ENCODE measurements around the gene TNFRSF13B.

TNFRSF13B gene

GRCh38 chr17:16935241-16935663, 36.7 kb downstream of the TNFRSF13B start:
- DNase-seq, result no peak

- DNase-seq, result no peak
Observed at GRCh38 chr17:16934836-16935235, 37.1 kb downstream of the TNFRSF13B start.

- DNase-seq, result no peak
Observed at GRCh38 chr17:16934133-16934795, 37.7 kb downstream of the TNFRSF13B start.

GRCh38 chr17:16933317-16934132, 38.4 kb downstream of the TNFRSF13B start:
- DNase-seq, result no peak

- DNase-seq, result no peak
Observed at GRCh38 chr17:16932611-16933010, 39.3 kb downstream of the TNFRSF13B start.

GRCh38 chr17:16932156-16932555, 39.8 kb downstream of the TNFRSF13B start:
- no peak for DNase-seq

- DNase-seq, result no peak
Observed at GRCh38 chr17:16931318-16932060, 40.4 kb downstream of the TNFRSF13B start.

- DNase-seq, result no peak
Observed at GRCh38 chr17:16930571-16931317, 41.2 kb downstream of the TNFRSF13B start.

- no peak for DNase-seq
Observed at GRCh38 chr17:16929757-16930520, 42.0 kb downstream of the TNFRSF13B start.

- no peak for DNase-seq
Observed at GRCh38 chr17:16929035-16929680, 42.8 kb downstream of the TNFRSF13B start.

- DNase-seq, result no peak
Observed at GRCh38 chr17:16928406-16929034, 43.4 kb downstream of the TNFRSF13B start.

GRCh38 chr17:16927641-16928321, 44.1 kb downstream of the TNFRSF13B start:
- DNase-seq, result no peak

- DNase-seq, result no peak
Observed at GRCh38 chr17:16926571-16927451, 45.1 kb downstream of the TNFRSF13B start.

- no peak for DNase-seq
Observed at GRCh38 chr17:16926061-16926511, 45.8 kb downstream of the TNFRSF13B start.

- DNase-seq, result no peak
Observed at GRCh38 chr17:16925461-16926060, 46.4 kb downstream of the TNFRSF13B start.

- no peak for DNase-seq
Observed at GRCh38 chr17:16924696-16925440, 47.0 kb downstream of the TNFRSF13B start.

- no peak for DNase-seq
Observed at GRCh38 chr17:16923904-16924695, 47.8 kb downstream of the TNFRSF13B start.

Data from CD4-positive, alpha-beta T cell treated with Interleukin-15 for 1 hour (primary cell).